GM10248 (cell line): Measurements from ENCODE around the gene EPB41.

Source experiments
- CTCF ChIA-PET: fragments of 300-600 bp; sonication (Branson Sonifier 250); formaldehyde crosslinking; extraction: SDS; loops from one replicate; lab custom pipeline; 2021; ENCODE audit warnings: antibody characterized with exemption; lab: Yijun Ruan, JAX
- POLR2A ChIA-PET: fragments of 350-650 bp; sonication (Branson Sonifier 250); formaldehyde crosslinking; extraction: SDS; loops from one replicate; lab custom pipeline; 2020; ENCODE audit warnings: antibody characterized with exemption; lab: Yijun Ruan, JAX
- DNase-seq: peaks from one replicate; pipeline ENCODE4 v3.0.0; 2012; ENCODE audit errors: extremely low spot score
- TF ChIP-seq, protein P1 (sequence below): IDR thresholded peaks from 2 replicates; pipeline ENCODE4 v1.5.1; 2012; ENCODE audit warnings: mild to moderate bottlenecking, low read depth; ENCODE audit errors: extremely low read depth, missing control alignments, control extremely low read depth

EPB41 gene

DNA sequence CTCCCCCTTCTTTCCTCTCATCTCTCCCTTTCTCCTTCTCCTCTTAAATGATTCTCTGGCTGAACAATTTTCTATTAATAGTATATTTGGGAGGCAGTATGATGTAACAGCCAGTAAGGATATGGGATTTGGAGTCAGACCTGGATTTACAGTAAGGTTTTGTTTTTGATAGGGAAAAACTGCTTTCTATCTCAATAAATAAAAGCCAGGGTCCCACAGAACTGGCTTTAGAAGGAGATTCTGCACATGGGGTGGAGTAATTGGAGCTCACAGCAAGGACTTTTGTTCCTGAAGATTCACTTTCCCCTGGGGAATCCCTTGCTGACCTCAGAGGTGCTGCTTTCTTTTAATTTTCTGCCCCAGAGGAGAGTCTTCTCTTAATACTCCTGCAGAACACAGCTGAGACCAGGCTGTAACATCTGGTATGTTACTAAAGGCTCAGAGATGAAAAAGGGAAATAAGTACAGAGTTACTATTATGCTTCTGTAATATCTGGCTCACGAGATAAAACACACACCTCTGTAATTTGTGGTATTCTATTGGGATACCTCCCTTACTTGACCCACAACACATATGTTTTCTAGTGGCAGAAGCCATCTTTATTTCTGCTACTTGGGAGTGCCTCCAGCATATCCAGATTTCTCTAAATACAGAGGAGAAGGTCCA is 13.4 kb downstream of the EPB41 start:
- POLR2A ChIA-PET, result no interaction called here
- TF ChIP-seq, protein P1, sequence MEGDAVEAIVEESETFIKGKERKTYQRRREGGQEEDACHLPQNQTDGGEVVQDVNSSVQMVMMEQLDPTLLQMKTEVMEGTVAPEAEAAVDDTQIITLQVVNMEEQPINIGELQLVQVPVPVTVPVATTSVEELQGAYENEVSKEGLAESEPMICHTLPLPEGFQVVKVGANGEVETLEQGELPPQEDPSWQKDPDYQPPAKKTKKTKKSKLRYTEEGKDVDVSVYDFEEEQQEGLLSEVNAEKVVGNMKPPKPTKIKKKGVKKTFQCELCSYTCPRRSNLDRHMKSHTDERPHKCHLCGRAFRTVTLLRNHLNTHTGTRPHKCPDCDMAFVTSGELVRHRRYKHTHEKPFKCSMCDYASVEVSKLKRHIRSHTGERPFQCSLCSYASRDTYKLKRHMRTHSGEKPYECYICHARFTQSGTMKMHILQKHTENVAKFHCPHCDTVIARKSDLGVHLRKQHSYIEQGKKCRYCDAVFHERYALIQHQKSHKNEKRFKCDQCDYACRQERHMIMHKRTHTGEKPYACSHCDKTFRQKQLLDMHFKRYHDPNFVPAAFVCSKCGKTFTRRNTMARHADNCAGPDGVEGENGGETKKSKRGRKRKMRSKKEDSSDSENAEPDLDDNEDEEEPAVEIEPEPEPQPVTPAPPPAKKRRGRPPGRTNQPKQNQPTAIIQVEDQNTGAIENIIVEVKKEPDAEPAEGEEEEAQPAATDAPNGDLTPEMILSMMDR, result no peak
- CTCF ChIA-PET, result interaction anchor here (1.0 to 1.5 kb wide), 3 partner anchors 12 to 106 kb away, joined by 3 to 7 read pairs (median 5); no protein-coding TSS in a partner anchor

DNA sequence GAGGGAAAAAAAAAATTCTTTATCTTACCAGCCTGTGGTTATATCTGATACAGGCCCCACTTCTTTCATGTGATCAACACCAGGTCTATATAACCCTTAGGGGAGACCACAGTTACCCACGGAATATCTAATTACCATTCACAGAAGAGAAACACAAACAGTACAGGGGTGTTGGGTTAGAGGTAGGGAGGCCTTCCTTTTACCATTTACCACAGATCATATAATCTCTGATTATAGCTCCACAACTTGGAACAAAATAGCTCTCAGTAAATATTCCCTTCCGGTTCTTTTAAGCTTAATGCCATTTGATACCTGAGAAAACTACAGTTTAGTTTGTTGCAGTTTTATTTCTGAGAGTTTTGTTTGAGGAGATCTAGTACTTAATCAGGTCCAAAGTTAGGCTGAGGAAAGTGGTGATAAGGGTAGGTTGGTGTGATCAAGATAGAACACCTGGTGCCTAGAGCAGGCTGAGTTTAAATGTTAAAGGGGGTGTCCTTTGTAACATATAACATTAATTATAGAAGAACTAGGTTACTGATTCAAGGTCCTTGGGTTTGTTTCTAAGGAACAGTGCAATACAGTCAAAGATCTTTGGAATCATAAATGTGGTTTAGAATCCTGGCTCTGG is 14.1 kb downstream of the EPB41 start:
- ChIA-PET CTCF (interaction anchor here (1.0 to 1.5 kb wide), 3 partner anchors 11 to 105 kb away, joined by 3 to 7 read pairs (median 5); no protein-coding TSS in a partner anchor), POLR2A (no interaction called here)
- TF ChIP-seq, protein P1, result no peak
- DNase-seq, result no peak

More for the DNA sequence above, 13.4 kb downstream of the EPB41 start:
- no peak for DNase-seq

DNA sequence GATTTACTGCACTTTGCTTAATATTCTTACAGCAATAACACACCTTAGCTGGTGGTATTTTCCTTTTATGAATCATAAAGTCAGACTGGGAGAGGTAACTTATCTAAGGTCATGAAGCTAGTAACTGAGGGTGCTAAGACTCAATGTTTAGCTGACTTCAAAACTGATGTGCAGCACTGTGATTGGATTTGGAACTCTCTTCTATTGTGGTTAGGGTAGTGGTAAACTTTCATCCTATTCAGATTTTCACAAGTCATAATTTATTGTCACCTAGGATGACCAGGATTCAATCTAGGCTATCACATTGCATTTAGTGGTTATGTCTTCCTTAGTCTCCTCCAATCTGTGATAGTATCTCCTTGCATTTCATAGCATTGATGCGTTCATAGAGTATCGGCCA is 18.9 kb downstream of the EPB41 start:
- ChIA-PET POLR2A (no interaction called here), CTCF (interaction anchor here (1.1 kb wide), 1 partner anchor 9 kb away, joined by 4 read pairs; no protein-coding TSS in a partner anchor)
- DNase-seq, result no peak
- TF ChIP-seq, protein P1, result no peak

DNA sequence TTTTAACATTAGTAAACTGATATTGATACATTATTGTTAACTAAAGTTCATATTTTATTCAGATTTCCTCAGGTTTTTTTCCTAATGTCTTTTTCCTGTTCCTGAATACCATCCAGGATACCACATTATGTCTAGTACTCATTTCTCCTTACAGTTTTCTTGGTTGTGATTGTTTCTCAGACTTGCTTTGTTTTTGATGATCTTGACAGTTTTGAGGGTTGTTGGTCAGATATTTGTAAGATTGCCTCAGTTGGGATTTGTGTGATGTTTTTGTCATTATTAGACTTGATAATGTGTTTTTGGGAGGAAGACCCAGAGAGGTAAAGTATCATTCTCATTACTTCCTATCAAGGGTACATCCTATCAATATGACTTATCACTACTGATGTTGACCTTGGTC is 19.5 kb downstream of the EPB41 start:
- no peak for DNase-seq
- ChIA-PET CTCF (no interaction called here), POLR2A (no interaction called here)
- TF ChIP-seq, protein P1, result no peak

DNA sequence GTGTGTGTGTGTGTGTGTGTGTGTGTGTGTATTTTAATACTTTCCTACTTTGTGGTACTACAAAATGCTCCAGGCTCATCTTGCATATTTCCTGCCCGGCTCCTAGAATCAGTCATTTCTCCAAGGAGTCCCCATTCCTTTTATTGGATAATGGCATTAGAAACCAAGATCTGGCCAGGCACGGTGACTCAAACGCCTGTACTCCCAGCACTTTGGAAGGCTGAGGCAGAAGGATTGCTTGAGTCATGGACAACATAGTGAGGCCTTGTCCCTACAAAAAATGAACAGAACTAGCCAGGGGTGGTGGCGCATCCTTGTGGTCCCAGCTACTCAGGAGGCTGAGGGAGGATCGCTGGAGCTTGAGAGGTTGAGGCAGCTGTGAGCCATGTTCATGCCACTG is 20.3 kb downstream of the EPB41 start:
- DNase-seq, result no peak
- ChIA-PET CTCF (interaction anchor here (1.0 to 1.2 kb wide), 3 partner anchors 9 to 268 kb away, joined by 3 to 4 read pairs (median 3); no protein-coding TSS in a partner anchor), POLR2A (no interaction called here)
- TF ChIP-seq, protein P1, result no peak

DNA sequence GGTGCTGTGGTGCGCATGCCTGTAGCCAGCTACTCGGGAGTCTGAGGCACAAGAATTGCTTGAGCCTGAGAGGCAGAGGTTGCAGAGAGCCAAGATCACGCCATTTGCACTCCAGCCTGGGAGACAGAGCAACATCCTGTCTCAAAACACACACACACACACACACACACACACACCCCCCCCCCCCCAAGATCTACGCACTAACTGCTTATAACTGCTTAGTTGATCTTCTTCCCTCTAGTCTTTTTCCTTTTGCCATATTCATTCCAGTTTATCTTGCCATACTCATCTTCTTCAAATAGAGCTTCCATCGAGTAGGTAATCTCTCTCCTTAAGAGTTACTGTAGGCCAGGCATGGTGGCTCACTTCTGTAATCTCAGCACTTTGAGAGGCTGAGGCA is 20.9 kb downstream of the EPB41 start:
- TF ChIP-seq, protein P1, result no peak
- ChIA-PET CTCF (interaction anchor here (1.0 to 1.2 kb wide), 4 partner anchors 8 to 267 kb away, joined by 3 to 4 read pairs (median 3); no protein-coding TSS in a partner anchor), POLR2A (no interaction called here)
- DNase-seq, result no peak
